ENCODE results near the gene GGACT.
A peak's percentile ranks its signal among the peaks of the same experiment; 100 is the strongest.

Gene GGACT

DNA sequence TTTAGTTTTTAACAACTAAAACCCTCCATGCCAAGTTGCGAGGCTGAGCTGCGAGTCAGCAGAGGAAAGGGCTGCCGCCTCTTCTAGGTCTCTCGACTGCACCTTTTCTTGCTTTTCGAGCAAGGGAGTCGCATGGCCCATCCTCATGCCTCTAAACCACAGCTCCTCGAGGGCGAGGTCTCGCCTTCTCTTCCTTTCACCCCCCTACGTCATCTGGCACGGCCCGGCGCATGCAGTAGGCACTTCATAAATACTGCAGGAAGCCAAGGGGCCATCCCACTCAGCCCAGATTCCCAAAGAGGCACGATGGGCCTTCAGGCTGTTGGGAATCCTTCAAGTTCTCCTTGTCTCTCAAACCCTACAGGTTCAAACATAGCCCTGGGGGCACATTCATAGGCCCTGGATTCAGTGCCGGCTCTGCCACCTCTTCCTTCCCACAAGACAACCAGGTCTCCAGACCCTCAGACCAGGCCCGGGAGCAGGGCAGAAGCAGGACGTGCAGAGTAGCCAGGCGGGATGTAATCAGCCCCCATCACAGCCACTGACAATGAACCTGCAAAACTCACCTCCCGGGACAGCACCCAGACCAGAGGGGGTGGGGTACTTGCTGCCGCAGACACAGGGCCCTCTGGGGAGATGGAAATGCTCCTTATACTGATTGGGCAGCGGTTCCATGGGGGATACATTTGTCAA lies 41.7 kb downstream of the GGACT start:
- no peaks in the 10 kb centered on the region for H3K36me3 Mint-ChIP-seq
- peaks cover 7% of the 10 kb centered on the region for H3K4me1 Mint-ChIP-seq
- H3K9me3 Mint-ChIP-seq: no peaks in the 10 kb centered on the region
- no peak overlapping the region for H3K4me3 Mint-ChIP-seq
- no peak overlapping the region for H3K27ac Mint-ChIP-seq
- H3K27me3 Mint-ChIP-seq: no peaks in the 10 kb centered on the region
- no peak for ATAC-seq

DNA sequence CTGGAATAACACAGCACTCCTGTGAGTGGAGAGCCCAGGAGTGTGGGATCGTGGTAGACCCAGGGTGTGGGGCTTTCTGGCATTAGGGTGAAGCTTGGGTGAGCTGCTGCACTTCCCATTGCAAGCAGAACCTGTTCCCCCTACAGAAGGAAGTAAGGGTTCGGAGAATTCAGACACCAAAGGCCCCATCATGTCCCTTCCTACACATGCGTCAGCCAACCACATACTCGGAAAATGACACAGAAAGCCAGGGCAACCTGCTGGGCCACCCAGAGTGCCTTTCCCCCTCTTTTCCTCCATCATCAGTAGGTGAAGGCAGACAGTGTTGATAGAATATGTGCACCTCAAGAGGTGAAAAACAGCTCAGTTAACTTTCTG lies 42.9 kb downstream of the GGACT start:
- no peaks in the 10 kb centered on the region for H3K27me3 Mint-ChIP-seq
- H3K4me1 Mint-ChIP-seq: peaks cover 7% of the 10 kb centered on the region
- H3K4me3 Mint-ChIP-seq: no peak overlapping the region
- no peak for ATAC-seq
- no peak overlapping the region for H3K27ac Mint-ChIP-seq
- peaks cover 8% of the 10 kb centered on the region for H3K36me3 Mint-ChIP-seq
- H3K9me3 Mint-ChIP-seq: no peaks in the 10 kb centered on the region

DNA sequence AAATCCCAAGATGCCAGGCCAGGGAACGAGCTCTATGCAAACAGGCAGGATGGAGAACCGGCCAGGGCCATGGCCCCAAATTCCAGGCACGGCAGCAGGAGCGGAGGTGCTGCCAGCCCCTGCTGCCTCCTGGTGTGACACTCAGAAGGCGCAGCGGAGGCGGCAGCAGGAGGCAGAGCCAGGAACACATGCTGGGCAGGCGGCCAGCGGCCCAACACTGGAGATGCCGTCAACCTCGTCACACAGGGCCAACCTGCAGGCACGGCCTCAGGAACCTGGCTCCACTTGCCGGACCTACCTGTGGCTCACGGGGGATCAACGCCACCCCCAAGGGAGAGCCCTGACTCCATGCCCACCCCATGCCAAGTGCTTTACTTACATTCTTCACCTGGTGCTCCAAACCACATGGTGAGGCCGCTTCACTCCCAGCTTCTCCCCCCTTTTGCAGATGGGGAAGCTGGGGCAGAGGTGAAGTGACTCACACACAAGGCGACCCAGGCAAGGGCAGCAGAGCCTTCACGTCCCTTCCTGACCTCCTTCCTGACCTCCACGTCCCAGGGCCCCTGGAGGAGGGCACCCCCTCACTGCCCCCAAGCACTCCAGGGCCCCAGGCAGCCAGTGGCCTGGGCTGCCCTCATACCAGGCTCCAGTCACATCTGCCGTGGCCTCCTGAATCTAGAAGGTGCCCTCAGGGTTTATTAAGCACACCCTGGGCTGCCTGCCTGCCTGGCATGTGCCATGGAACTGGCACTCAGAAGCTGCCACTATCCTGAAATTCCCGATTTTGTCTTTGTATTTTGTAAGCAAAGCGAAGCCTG lies 43.5 kb downstream of the GGACT start:
- no peak overlapping the region for H3K27ac Mint-ChIP-seq

GRCh38 chr13:100543872-100544602 lies 44.6 kb downstream of the GGACT start:
- Mint-ChIP-seq H3K4me3 (no peak overlapping the region), H3K27me3 (no peaks in the 10 kb centered on the region)
- no peak for ATAC-seq

More for the DNA sequence above, 43.5 kb downstream of the GGACT start:
- no peaks in the 10 kb centered on the region for H3K27me3 Mint-ChIP-seq
- peaks cover 7% of the 10 kb centered on the region for H3K4me1 Mint-ChIP-seq
- H3K9me3 Mint-ChIP-seq: no peaks in the 10 kb centered on the region
- H3K4me3 Mint-ChIP-seq: no peak overlapping the region
- peaks cover 14% of the 10 kb centered on the region for H3K36me3 Mint-ChIP-seq
- no peak for ATAC-seq

GRCh38 chr13:100542826-100543156 lies 45.8 kb downstream of the GGACT start:
- Mint-ChIP-seq H3K4me1 (peaks cover 7% of the 10 kb centered on the region), H3K36me3 (peaks cover 23% of the 10 kb centered on the region), H3K27ac (no peak overlapping the region), H3K9me3 (no peaks in the 10 kb centered on the region), H3K27me3 (no peaks in the 10 kb centered on the region), H3K4me3 (no peak overlapping the region)
- ATAC-seq: peak; percentile 53

More at GRCh38 chr13:100543872-100544602, 44.6 kb downstream of the GGACT start:
- Mint-ChIP-seq H3K4me1 (peaks cover 7% of the 10 kb centered on the region), H3K9me3 (no peaks in the 10 kb centered on the region), H3K27ac (no peak overlapping the region), H3K36me3 (peaks cover 22% of the 10 kb centered on the region)

DNA sequence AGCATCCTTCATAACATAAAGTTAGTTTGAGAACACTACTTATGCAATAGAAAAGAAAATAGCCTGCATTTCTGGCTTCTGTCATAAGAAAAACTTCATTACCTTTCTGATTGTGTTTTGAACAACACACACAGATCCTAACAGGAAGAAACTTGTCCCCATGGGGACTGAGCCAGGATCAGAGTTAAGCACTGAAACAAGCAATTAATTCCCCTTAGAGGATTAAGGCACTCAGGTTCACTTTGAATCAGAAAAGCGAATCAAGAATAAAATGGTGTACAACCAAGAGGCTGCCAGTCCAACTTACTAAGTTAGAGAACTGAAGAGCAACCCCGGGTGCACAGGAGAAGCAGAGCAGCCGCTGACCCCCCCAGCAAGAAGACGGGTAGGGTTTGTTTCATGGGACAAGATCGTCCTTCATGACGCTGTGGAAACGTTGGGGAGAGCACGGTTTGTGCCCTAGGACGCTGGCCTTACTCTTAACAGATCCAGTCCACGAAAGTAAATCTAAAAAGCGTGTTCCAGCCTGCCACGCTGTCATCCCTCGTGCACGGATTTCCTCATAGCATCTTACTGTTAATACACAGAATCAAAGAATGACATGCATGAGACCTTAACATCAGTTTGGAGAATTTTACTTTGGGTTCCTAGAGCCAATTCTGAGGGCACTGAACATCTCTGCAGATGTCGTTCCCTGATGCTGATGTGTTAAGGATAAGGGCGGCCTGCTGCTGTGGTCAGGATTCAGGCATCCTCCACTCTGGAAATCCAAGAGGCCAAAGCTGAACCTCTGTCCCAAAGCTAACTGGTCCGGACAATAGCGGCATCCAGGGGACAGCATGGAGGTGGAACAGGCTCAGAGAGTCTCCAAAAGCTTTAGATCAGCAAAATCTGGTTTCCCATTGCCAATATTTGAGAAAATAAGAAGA lies 46.4 kb downstream of the GGACT start:
- H3K27ac Mint-ChIP-seq: no peak overlapping the region
- ATAC-seq: no peak
- no peaks in the 10 kb centered on the region for H3K9me3 Mint-ChIP-seq
- no peak overlapping the region for H3K4me3 Mint-ChIP-seq
- H3K27me3 Mint-ChIP-seq: no peaks in the 10 kb centered on the region
- peaks cover 7% of the 10 kb centered on the region for H3K4me1 Mint-ChIP-seq
- H3K36me3 Mint-ChIP-seq: peaks cover 27% of the 10 kb centered on the region

DNA sequence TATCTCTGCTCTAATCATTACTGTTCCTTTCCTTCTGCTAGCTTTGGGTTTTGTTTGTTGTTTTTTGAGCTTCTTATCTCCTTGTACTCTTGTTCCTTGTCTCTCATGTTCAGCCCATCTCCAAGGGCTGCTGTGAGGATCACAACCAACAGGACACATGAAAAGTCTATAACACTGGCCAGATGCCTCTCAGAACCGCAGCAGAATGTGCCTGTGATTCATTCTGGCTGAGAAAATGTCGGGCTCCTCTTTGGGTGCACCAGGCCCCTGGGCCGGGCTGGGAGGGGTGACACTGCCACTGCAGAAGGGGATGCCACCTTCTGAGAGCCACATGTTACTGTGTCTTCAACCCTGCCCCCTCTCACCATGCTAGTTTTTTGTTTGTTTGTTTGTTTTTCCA lies 48.0 kb downstream of the GGACT start:
- Mint-ChIP-seq H3K4me1 (peaks cover 7% of the 10 kb centered on the region), H3K27ac (no peak overlapping the region), H3K9me3 (no peaks in the 10 kb centered on the region), H3K27me3 (no peaks in the 10 kb centered on the region), H3K36me3 (peaks cover 40% of the 10 kb centered on the region), H3K4me3 (no peak overlapping the region)
- no peak for ATAC-seq

- no peak for ATAC-seq
- H3K4me3 Mint-ChIP-seq: no peak overlapping the region
Observed at GRCh38 chr13:100537951-100538462, 50.6 kb downstream of the GGACT start.

DNA sequence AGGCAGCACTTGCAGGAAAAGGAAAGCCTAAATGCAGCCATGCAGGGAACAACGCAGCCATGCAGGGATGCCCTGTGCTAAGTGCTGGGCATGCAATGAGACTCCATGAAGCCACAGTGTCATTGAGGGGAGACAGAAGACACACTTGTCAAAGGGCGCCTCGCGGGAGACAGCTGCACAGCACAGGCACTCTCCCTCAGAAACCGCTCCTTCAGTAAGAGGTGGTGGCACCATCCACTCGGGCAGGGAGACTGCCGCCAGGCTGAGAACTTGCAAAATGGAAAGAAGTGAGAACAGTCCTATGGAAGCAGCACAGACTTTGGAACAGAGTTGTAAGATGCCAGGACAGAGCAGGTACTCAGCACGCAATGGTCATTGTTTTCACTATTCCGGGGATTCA lies 51.1 kb downstream of the GGACT start:
- Mint-ChIP-seq H3K4me3 (no peak overlapping the region), H3K9me3 (no peaks in the 10 kb centered on the region), H3K27ac (no peak overlapping the region), H3K4me1 (peaks cover under 1% of the 10 kb centered on the region), H3K27me3 (no peaks in the 10 kb centered on the region), H3K36me3 (peaks cover 48% of the 10 kb centered on the region)
- ATAC-seq: no peak

More at GRCh38 chr13:100537951-100538462, 50.6 kb downstream of the GGACT start:
- Mint-ChIP-seq H3K36me3 (peaks cover 46% of the 10 kb centered on the region), H3K27me3 (no peaks in the 10 kb centered on the region), H3K27ac (no peak overlapping the region), H3K9me3 (no peaks in the 10 kb centered on the region), H3K4me1 (peaks cover 6% of the 10 kb centered on the region)

GRCh38 chr13:100536643-100537180 lies 51.9 kb downstream of the GGACT start:
- Mint-ChIP-seq H3K4me3 (no peak overlapping the region), H3K27ac (no peak overlapping the region), H3K36me3 (peaks cover 48% of the 10 kb centered on the region), H3K4me1 (no peaks in the 10 kb centered on the region), H3K9me3 (no peaks in the 10 kb centered on the region), H3K27me3 (no peaks in the 10 kb centered on the region)
- no peak for ATAC-seq

DNA sequence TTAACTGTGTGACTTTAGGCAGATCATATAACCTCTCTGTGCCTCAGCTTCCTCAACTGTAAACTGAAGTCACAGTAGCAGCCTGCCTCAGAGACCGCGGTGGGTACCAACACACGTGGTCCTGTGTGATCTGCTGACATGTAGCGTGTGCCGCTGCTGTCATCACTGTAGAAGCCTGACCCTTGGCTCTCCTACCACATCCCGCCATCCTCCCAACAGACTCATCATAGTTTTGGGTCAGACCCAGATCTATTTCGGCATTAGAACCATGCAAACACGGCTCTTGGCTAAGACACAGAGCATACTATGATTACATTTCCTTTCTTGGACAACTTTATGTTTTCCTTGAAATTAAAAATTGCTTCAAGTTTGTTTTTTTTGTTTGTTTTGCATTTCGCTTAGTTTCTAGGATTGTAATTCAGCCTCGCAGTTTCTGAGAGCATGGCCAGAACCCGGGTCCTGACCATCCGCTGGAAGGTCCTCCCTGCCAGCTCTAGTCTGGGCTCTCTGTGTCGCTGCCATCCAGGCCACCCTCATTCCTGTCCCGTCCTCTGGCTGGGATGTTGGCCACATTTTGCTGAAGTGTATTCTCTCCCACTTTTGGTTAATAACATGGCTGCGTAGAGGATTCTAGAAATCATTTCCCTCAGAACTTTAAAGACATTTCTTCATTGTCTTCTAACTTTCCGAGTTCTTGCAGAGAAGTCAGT lies 53.0 kb downstream of the GGACT start:
- Mint-ChIP-seq H3K27me3 (no peaks in the 10 kb centered on the region), H3K27ac (no peak overlapping the region)

DNA sequence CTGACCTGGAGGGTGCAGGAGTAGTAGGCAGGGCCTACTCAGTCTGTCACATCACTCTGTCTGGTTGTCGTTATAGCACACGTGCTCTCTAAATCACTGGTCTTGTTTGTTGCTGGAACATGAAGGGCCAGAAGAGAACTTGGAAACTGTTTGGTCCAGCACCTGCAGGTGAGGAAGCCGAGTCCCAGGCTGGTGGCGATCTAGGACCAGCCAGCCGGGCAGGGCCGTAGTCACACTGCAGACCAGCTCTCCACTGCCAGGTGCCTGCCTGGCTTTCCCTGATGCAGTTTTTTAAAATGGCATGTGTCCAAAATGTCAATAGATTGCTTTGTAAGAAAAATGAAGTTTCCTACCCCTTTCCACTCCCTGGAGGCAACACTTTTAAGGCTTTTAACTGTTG lies 53.7 kb downstream of the GGACT start:
- no peak for ATAC-seq
- Mint-ChIP-seq H3K36me3 (peaks cover 33% of the 10 kb centered on the region), H3K4me3 (no peak overlapping the region), H3K9me3 (no peaks in the 10 kb centered on the region), H3K27me3 (no peaks in the 10 kb centered on the region), H3K4me1 (no peaks in the 10 kb centered on the region), H3K27ac (no peak overlapping the region)

More for the DNA sequence above, 53.0 kb downstream of the GGACT start:
- no peak for ATAC-seq
- Mint-ChIP-seq H3K9me3 (no peaks in the 10 kb centered on the region), H3K4me3 (no peak overlapping the region), H3K4me1 (no peaks in the 10 kb centered on the region), H3K36me3 (peaks cover 39% of the 10 kb centered on the region)

- no peaks in the 10 kb centered on the region for H3K9me3 Mint-ChIP-seq
- no peaks in the 10 kb centered on the region for H3K27me3 Mint-ChIP-seq
- H3K4me1 Mint-ChIP-seq: no peaks in the 10 kb centered on the region
- H3K4me3 Mint-ChIP-seq: no peak overlapping the region
- peaks cover 35% of the 10 kb centered on the region for H3K36me3 Mint-ChIP-seq
- ATAC-seq: no peak
- H3K27ac Mint-ChIP-seq: no peak overlapping the region
Observed at GRCh38 chr13:100534147-100534843, 54.3 kb downstream of the GGACT start.
